ENCODE measurements around the gene ELOVL1.

DNA sequence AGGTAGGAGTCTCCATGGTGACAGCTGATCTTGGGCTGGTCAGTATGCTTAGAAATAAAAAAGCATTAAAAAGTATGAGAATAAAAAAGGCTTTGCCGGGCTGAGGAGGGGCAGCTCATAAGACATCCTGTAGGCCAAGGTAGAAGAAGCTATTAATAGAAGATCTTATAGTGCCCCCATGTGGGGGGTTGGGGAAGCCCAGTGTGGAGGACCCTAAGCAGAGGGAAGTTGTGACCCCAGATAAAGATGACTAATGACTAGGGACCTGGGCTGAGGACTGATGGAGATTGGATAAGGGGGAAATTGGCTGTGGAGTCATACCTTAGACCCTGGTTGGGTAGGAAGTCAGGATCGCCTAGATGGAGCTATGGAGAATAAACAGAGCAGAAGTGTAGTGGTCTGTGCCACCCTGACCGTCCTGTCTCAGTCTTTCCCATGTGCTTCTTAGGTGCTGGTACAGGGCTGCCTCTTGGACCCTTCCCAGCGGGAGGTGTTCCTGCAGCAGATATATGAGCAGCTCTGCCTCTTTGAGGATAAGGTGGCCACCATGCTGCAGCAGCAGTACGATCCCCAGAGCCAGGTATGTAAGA, 46.9 kb upstream of the ELOVL1 start:
- TF ChIP-seq POLR2A (IDR thresholded peaks at IDR 0.05): no peak
- TF ChIP-seq, protein P1, sequence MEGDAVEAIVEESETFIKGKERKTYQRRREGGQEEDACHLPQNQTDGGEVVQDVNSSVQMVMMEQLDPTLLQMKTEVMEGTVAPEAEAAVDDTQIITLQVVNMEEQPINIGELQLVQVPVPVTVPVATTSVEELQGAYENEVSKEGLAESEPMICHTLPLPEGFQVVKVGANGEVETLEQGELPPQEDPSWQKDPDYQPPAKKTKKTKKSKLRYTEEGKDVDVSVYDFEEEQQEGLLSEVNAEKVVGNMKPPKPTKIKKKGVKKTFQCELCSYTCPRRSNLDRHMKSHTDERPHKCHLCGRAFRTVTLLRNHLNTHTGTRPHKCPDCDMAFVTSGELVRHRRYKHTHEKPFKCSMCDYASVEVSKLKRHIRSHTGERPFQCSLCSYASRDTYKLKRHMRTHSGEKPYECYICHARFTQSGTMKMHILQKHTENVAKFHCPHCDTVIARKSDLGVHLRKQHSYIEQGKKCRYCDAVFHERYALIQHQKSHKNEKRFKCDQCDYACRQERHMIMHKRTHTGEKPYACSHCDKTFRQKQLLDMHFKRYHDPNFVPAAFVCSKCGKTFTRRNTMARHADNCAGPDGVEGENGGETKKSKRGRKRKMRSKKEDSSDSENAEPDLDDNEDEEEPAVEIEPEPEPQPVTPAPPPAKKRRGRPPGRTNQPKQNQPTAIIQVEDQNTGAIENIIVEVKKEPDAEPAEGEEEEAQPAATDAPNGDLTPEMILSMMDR (IDR thresholded peaks at IDR 0.05): peak; percentile 42 to 73 (median 66)
